Fibroblast of skin of left biceps (primary cell): ENCODE measurements around the gene NRL.

Experiments
- DNase-seq, 2 experiments: peaks; one replicate each; pipeline ENCODE4 v3.0.0-alpha.2; 2013; ENCODE audit warnings: low read depth in 2 of 2

NRL gene

GRCh38 chr14:24114532-24115421 is at the start of gene NRL, which contains the start of gene DCAF11:
TSS of gene NRL (minus strand) at chr14:24114949. CDS start at chr14:24082848, 32,101 bp downstream.
TSS of gene DCAF11 (plus strand) at chr14:24114777. CDS start at chr14:24115595, 818 bp downstream.
- DNase-seq, result peak; percentile 99

GRCh38 chr14:24162093-24162492 is 47.3 kb upstream of the NRL start:
- DNase-seq, result no peak

GRCh38 chr14:24160850-24161804 is 46.4 kb upstream of the NRL start, which contains the start of gene IRF9:
TSS of gene IRF9 (plus strand) at chr14:24161265. CDS start at chr14:24162145, 880 bp downstream.
- DNase-seq, result peak; percentile 84 to 86

DNA sequence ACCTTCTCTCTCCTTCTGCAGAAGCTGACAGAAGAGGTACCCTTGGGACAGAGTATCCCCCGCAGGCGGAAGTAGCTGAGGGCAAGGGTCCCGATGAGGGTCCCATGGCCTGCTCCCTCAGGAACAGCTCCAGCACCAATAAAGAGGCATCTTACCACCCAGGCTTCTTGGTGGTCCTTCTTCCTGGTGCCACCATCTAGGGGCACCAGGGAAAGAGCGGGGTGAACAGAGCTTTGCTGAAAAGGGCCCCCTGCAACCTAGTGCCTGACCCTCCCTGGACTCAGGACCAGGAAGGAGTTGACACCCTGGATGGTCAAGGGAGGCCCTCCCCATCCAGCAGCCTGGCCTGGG is 45.7 kb upstream of the NRL start:
- DNase-seq, result no peak

DNA sequence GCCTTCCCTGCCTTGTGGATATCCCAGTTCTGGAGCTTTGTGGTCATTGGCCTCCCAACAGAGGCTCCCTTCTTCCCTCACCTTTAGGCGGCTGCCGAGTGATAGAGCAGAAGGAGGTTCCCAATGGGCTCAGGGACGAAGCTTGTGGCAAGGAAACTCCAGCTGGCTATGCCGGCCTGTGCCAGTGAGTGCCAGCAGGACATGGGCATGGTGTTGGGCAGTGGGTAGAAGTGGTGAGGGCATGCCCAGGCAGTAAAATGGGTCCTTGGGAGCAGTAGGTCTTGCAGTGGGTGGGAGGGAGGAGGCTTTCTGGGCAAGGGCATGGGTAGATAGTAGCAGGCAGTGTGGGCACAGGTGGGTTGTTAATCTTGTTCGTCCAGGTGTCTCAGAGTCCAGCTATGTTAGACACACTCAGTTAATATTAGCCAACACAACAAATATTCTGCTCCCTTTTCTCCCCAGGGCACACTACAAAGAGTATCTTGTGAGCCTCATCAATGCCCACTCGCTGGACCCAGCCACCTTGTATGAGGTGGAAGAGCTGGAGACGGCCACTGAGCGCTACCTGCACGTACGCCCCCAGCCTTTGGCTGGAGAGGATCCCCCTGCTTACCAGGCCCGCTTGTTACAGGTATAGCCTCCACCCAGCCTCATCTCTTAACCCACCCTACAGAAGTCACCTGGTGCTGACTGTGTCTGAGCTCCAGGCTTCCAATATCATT is 45.2 kb upstream of the NRL start:
- no peak for DNase-seq

GRCh38 chr14:24157331-24157730 is 42.6 kb upstream of the NRL start:
- no peak for DNase-seq

GRCh38 chr14:24156840-24157239 is 42.1 kb upstream of the NRL start:
- DNase-seq, result no peak

GRCh38 chr14:24155100-24155499 is 40.4 kb upstream of the NRL start:
- DNase-seq, result no peak

DNA sequence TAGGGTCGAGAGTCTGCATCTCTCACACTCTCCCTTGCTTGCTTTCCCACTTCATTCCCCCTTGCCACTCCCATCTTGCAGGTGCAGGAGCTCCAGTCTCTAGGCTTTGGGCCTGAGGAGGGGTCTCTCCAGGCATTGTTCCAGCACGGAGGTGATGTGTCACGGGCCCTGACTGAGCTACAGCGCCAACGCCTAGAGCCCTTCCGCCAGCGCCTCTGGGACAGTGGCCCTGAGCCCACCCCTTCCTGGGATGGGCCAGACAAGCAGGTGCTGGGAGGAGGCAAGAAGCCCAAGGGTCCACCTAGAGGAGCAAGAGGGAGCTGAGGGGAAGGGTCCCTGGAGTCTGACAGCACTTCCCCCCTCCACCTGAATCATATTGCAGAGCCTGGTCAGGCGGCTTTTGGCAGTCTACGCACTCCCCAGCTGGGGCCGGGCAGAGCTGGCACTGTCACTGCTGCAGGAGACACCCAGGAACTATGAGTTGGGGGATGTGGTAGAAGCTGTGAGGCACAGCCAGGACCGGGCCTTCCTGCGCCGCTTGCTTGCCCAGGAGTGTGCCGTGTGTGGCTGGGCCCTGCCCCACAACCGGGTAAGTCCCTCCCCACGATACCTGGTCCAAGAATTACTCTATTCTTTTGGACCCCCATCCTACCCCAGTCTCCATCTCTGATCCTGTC is 36.8 kb upstream of the NRL start:
- DNase-seq, result no peak

DNA sequence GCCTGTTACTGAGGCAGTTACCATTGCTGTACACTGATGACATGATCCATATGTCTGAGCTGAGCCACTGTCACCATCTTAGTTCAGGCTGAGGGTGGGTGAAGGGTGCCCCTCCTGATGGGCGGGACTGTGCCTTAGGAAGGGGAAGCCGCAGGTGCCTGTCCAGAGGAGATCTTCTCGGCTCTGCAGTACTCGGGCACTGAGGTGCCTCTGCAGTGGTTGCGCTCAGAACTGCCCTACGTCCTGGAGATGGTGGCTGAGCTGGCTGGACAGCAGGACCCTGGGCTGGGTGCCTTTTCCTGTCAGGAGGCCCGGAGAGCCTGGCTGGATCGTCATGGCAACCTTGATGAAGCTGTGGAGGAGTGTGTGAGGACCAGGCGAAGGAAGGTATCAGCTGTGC is 36.2 kb upstream of the NRL start:
- DNase-seq, result no peak

DNA sequence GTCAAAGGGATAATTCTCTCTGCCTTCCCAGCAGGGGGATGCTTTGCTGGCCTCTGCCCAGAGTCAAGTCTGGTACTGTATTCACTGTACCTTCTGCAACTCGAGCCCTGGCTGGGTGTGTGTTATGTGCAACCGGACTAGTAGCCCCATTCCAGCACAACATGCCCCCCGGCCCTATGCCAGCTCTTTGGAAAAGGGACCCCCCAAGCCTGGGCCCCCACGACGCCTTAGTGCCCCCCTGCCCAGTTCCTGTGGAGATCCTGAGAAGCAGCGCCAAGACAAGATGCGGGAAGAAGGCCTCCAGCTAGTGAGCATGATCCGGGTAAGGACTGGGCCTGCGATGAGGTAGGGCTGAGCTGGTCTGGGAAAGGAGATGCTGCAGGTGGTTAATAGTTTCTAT is 35.8 kb upstream of the NRL start:
- DNase-seq, result no peak

GRCh38 chr14:24150061-24150460 is 35.3 kb upstream of the NRL start:
- DNase-seq, result no peak

DNA sequence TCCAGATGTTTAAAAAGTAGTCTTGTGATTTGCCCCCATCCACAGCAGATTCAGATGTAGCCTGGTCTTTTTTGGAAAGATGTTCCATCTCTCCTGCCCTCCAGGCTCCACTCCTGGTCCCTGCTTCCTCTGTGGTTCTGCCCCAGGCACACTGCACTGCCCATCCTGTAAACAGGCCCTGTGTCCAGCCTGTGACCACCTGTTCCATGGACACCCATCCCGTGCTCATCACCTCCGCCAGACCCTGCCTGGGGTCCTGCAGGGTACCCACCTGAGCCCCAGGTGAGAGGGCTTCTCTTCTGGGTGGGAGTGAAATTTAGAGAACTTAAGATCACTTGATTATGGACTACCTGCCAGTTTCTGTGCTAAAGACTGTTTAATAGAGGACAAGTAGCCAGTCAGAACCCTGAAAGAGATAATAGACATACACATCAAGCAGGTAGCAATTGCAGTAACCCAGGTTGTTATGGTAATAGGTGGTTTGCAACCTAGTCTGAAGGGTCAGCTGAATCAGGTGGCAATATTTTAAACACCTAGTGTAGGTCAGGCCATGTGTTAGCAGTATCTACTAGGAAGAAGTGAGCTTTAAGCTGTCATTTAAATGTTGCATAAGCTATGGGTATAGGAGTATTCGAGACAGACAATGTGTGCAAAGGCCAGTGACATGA is 34.7 kb upstream of the NRL start:
- no peak for DNase-seq

DNA sequence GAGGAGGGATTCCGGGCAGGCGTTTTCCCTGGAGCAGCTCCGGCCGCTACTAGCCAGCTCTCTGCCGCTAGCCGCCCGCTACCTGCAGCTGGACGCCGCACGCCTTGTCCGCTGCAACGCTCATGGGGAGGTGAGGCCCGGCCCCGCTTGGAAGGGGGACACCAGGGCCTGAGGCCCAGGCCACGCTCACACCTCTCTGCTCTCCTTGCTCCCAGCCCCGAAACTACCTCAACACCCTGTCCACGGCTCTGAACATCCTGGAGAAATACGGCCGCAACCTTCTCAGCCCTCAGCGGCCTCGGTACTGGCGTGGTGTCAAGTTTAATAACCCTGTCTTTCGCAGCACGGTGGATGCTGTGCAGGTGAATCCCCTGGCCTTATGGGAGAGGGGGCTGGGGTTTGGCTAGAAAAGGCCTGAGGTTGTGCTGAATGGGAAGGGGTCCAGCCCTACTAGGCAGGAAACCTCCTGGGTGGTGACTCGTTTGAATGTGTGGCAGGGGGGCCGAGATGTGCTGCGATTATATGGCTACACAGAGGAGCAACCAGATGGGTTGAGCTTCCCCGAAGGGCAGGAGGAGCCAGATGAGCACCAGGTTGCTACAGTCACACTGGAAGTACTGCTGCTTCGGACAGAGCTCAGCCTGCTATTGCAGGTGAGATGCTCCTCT is 33.1 kb upstream of the NRL start:
- no peak for DNase-seq

DNA sequence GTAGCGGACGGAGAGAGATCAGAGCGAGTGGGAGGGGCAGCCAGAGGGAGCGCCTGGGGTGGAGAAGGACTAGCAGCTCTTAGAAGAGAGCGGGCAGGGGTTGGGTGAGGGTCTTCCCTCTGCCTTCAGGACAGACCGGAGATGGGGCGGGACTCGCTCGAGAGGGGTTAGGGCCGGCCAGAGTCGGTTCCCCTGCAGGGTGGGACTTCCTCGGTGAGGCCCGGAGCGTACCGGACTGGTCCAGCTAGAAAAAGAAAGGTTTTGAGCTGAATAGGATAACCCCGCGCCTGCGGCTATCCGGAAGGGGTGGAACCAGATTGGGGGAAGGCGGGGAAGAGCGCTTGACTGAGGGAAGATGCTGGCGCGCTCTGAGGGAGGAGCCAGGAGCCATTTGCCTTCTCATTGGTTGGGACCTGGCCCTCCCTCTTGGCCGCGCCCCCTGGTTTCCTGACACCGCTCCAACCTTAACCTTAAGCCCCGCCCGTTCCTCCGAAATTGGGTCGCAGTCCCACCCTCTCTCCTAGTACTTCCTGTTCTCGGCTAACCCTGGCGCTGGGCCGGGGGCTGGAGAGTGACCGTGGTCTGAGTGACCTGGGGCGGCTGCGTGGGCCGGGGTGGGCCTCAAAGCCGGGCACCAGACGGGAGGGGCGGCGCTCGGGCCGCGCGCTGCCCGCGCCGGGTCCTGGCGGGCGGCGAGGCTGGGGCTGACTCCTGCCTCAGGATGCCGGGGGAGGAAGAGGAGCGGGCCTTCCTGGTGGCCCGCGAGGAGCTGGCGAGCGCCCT is 32.4 kb upstream of the NRL start, which contains the start of gene RNF31:
TSS of gene RNF31 (plus strand) at position 521 of the 783 bp plus-strand sequence. CDS start at position 722, 201 bp downstream.
- peak; percentile 91 to 93 for DNase-seq

DNA sequence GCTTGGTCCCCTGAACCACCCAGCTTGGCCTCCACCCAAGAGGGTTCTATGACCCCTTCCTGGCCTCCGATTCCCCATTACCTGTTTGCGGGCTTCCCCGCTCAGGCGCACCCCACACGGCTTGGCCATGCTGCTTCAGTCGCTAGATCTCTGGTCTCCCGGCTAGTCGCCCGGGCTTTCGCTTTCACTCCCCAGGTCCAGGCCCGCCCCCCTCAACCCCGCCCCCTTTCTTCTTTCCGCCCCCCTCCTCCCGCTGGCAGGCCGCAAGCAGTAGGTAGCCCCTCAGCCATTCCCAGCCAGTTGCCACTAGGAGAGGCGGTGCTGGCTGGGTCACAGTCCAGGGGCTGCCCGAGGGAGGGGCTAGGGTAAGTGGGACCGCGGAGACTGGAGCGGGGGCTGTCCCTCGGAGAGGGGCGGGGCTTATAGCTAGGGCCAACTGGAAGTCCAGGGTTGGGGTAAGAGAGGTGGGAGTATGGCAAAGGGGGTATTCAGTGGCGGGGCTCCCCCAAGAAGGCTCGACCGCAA is 31.8 kb upstream of the NRL start, which contains the start of gene PSME2:
TSS of gene PSME2 (minus strand) at position 158 of the 525 bp plus-strand sequence. CDS start at position 129, 29 bp downstream.
- peak; percentile 87 to 91 for DNase-seq

DNA sequence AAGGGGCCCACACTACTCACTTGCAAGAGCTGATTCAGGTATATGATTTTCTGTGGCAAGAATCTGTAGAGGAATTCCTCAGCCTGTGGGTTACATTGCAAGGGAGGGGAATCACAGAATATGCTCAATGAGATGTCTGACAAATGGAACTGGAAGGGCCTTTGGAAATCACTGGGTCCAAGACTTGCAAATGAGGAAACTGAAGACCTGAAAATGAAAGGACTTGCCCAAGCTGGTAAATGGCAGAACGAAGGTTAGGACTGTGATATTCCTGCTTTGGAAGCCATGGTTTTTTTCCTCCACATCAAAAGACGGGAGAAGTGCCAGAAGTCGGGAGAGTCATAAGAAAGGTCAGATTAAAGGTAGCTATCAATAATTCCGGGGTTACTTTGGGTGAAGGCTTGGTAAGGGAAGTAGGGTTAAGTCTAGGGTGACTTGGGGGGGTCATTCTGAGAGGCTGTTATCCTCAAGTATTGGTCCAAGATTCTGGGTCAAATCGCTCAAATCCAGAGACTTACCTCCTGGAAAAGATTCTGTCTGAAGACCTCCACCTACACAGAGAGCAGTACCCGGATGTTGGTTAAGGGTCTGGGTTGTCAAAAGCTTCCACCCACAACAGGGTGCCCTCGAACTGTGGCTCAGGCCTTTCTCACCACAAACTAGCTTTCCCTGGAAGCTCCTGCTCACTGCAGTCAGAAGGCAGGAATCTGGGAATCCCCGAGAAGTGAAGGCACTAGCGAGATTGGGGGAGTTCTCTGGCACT is 31.1 kb upstream of the NRL start:
- DNase-seq, result no peak

GRCh38 chr14:24145219-24145618 is 30.5 kb upstream of the NRL start:
- no peak for DNase-seq
